Measurements from ENCODE around the gene DPP9.

DPP9 gene

DNA sequence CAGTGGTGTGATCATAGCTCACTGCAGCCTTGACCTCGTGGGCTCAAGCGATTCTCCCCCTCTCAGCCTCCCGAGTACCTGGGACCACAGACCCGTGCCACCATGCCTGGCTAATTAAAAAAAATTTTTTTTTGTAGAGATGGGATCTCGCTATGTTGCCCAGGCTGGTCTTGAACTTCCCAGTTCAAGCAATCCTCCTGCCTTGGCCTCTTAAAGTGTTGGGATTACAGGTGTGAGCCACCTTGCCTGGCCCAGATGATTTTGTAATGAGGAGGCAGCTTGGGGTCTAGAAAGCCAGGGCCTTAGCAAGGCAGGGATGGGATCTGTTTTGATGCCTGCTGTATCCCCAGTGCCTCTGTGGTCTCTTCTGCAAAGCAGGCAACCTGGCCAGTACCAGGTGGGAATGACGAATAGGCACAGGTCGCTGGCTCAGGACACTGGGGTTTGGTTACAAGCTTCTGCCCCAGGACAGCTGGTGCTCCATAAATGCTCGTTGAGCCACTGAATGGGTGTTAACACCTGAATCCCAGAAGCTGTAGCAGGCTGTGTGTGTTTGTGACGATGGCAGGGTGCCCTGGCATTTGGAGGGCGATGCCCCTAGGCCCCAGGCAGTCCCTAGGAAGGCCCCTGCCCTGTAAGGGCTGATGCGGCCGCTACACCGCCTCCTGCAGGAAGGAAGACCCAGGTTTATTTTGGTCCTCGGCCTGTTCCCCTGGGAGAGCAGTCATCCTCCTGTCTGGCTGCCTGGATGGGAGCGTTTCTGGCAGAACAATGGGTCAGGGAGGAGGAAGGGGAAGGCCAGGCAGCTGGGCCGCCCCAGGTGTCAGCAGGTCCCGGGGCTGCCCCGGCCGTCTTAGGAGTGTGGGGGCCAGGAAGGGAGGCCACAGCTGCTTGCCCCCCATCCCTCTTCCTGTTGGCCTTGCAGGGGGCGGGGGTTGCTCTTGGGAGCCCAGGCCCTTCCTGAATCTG lies 75.7 kb downstream of the DPP9 start:
- no peak for DNase-seq
- no peaks in the 10 kb centered on the region for H3K9me3 Mint-ChIP-seq
- no peaks in the 10 kb centered on the region for H3K27me3 Mint-ChIP-seq

DNA sequence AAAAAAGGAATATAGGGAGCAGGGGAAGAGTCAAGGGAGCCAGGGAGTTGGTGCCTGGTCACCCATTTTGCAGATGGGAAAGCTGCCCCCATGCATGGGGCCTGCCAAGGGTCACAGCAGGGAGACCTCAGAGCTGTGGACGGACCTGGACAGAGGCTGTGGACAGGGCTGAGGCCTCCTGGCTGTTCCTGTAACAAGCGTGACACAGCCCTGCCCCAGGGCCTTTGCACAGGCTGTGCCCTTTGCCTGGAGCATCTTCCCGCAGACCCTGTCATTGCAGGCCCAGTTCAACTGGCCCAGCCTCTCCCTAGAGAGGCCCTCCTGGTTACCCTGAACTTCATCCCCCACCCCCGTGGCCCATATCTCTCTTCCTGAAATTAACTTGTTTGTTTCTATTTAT lies 77.9 kb downstream of the DPP9 start:
- H3K4me1 Mint-ChIP-seq (ENCODE audit: low read depth in 2 of 2): peaks cover 8 to 18% of the 10 kb centered on the region in 2 donors
- H3K36me3 Mint-ChIP-seq (ENCODE audit: insufficient read depth): peaks cover 16% of the 10 kb centered on the region
- no peak for ATAC-seq (replicated peaks)
- no peaks in the 10 kb centered on the region for H3K9me3 Mint-ChIP-seq
- no peak for DNase-seq
- H3K27me3 Mint-ChIP-seq: no peaks in the 10 kb centered on the region
- H3K4me3 Mint-ChIP-seq: no peak overlapping the region
- no peak overlapping the region for H3K27ac Mint-ChIP-seq

More for the DNA sequence above, 75.7 kb downstream of the DPP9 start:
- Mint-ChIP-seq H3K4me1 (ENCODE audit: low read depth in 2 of 2) (peaks cover 8 to 13% of the 10 kb centered on the region in 2 donors), H3K4me3 (no peak overlapping the region), H3K36me3 (ENCODE audit: insufficient read depth) (peaks cover 21% of the 10 kb centered on the region), H3K27ac (peak overlapping the region in 1 of 2 donors; percentile 62)
- ATAC-seq (replicated peaks): no peak

DNA sequence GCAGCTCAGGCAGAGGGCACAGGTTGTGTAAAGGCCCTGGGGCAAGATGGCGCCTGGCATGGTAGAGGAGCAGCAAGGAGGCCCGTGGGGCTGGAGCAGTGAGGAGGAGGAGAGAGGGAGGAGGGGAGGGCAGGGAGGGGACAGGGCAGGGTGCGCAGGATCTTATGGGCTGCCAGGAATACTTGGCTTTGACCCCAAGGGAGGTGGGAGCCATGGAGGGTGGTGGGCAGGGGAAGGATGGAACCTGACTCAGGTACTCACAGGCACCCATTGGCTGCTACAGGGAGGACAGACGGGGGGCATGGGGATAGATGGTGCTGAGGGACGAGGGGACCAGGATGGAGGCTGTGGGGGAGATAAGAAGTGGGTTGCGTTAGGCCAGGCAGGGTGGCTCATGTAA lies 81.0 kb downstream of the DPP9 start:
- no peak overlapping the region for H3K4me3 Mint-ChIP-seq

GRCh38 chr19:4641132-4641531 lies 82.5 kb downstream of the DPP9 start:
- Mint-ChIP-seq H3K27me3 (no peaks in the 10 kb centered on the region), H3K4me1 (ENCODE audit: low read depth in 2 of 2) (peaks cover 16 to 17% of the 10 kb centered on the region in 2 donors), H3K27ac (no peak overlapping the region), H3K36me3 (ENCODE audit: insufficient read depth) (peaks cover 22% of the 10 kb centered on the region), H3K4me3 (no peak overlapping the region), H3K9me3 (no peaks in the 10 kb centered on the region)
- DNase-seq (no peak), ATAC-seq (replicated peaks) (no peak)

More for the DNA sequence above, 81.0 kb downstream of the DPP9 start:
- peaks cover 17 to 19% of the 10 kb centered on the region in 2 donors for H3K4me1 Mint-ChIP-seq (ENCODE audit: low read depth in 2 of 2)
- DNase-seq: no peak
- H3K27me3 Mint-ChIP-seq: no peaks in the 10 kb centered on the region
- peak overlapping the region; percentile 25 to 51 for H3K27ac Mint-ChIP-seq
- no peak for ATAC-seq (replicated peaks)
- no peaks in the 10 kb centered on the region for H3K9me3 Mint-ChIP-seq
- H3K36me3 Mint-ChIP-seq (ENCODE audit: insufficient read depth): peaks cover 19% of the 10 kb centered on the region

DNA sequence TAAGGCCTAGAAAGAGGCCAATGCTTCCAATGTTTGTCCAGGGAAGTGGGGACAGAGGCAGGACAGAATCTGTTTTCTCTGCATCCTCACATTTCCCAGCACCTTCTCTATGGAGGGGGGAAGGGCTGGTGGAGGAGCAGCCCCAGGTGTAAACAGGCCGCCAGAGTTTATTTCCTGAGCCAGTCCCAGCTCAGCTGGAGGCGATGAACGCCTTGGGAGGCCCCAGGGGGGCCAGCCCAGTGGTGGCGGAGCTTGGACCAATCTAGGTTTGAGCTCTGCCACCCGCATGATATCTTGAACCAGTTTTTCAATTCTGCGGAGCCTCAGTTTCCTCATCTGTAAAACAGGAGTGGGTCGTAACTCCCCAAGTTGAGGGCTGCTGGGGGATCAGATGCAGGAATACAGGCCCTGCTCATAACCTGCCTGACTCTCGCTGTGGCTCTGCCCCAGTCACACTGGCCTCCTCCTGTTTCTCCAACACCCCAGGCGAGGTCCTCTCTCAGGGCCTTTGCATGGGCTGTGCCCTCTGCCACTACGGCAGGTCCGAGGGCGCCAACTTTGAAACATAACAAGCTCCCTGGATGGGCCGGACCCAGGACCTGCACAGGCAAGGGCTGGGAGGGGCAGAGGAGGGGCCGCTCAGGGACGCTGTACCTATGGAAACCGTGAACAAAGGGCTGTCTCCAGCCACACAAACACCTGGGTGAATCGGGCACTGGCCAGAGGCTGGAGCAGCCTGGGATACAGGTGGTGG lies 83.2 kb downstream of the DPP9 start:
- Mint-ChIP-seq H3K4me3 (peak overlapping the region; percentile 85 to 95), H3K36me3 (ENCODE audit: insufficient read depth) (peaks cover 22% of the 10 kb centered on the region), H3K27me3 (no peaks in the 10 kb centered on the region), H3K9me3 (no peaks in the 10 kb centered on the region), H3K27ac (peak overlapping the region; percentile 51 to 99), H3K4me1 (ENCODE audit: low read depth in 2 of 2) (peaks cover 14 to 17% of the 10 kb centered on the region in 2 donors)
- ATAC-seq (replicated peaks) (no peak), DNase-seq (no peak)

DNA sequence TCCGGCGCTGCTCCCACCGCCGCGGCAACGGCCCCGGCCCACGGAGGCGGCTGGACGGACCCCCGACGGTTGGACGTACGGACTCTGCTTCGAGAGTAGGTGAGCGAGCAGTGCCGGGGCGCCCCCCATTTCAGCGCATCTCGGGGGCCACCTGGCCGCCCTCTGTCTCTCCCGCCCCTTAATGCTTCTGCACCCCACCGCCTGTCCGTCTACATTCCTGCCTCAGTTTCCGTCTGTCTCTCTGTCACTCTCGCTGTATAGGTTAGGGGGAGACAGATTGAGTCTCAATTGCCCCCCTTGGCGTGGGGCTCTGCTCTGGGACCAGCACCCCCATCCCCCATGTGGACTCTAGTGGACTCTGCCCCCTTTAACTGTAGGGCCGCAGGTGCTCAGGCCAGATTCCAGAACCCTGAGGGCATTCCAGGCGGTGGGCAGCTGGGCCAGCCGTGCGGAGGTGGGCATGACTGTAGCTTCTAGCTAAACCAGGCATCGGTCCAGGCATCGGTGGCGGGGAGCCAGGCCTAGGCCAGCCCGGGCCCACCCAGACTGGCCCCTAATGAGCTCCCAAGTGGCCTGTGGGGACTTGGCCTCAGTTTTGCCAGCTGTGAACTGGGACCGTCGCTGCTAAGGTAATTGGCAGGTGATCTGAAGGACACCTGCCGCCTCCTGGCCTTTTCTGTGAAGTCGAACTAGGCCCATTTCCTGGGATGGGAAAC lies 84.0 kb downstream of the DPP9 start:
- Mint-ChIP-seq H3K27me3 (no peaks in the 10 kb centered on the region), H3K9me3 (no peaks in the 10 kb centered on the region), H3K27ac (peak overlapping the region; percentile 99), H3K36me3 (ENCODE audit: insufficient read depth) (peaks cover 22% of the 10 kb centered on the region), H3K4me1 (ENCODE audit: low read depth in 2 of 2) (peaks cover 14 to 17% of the 10 kb centered on the region in 2 donors), H3K4me3 (peak overlapping the region; percentile 85 to 95)
- ATAC-seq (replicated peaks): peak; percentile 2
- DNase-seq: peak in 1 of 3 experiments; percentile 23

DNA sequence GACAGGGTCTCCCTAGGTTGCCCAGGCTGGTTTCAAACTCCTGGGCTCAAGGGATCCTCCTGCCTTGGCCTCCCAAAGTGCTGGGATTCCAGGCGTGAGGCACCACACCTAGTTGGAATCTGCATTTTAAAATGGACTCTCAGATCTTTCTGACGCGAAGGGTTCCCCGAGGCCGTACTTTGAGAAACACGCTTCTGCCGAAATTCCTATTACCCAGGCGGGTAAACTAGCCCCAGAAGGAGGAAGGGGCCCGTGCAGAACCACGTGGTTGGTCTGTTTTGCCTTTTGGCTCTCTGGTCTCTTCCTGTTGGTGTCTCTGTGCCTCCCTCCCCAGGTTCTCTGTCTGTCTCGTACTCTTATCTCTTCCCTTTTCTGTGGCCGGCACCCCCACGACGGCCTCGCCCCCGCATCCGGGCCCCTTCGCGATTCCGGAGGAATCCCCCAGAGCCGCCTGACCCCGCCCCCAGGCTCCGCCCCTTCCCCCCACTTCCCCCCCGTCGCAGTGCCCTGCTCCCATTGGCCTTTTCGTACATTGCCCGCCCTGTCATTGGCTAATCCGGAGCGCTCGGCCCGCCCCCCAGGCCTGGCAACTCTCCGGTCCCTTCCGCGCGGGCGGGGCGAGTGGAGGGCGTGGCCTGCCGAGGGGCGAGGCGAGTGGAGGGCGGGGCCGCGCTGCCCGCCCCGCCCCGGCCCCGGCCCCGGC lies 84.7 kb downstream of the DPP9 start, which contains the start of gene TNFAIP8L1:
Gene TNFAIP8L1 (plus strand): TSS at position 689 of the 703 bp plus-strand sequence. CDS start 12,354 bp downstream, outside the sequence.
- H3K27me3 Mint-ChIP-seq: no peaks in the 10 kb centered on the region
- H3K27ac Mint-ChIP-seq: peak within 1 kb of the TSS; percentile 99
- peak; percentile 99 to 100 (median 99) for DNase-seq
- H3K4me1 Mint-ChIP-seq (ENCODE audit: low read depth in 2 of 2): peaks cover 14 to 17% of the 10 kb centered on the region in 2 donors
- H3K4me3 Mint-ChIP-seq: peak within 1 kb of the TSS; percentile 85 to 95
- peaks cover 22% of the 10 kb centered on the region for H3K36me3 Mint-ChIP-seq (ENCODE audit: insufficient read depth)
- peak; percentile 89 for ATAC-seq (replicated peaks)
- no peaks in the 10 kb centered on the region for H3K9me3 Mint-ChIP-seq

DNA sequence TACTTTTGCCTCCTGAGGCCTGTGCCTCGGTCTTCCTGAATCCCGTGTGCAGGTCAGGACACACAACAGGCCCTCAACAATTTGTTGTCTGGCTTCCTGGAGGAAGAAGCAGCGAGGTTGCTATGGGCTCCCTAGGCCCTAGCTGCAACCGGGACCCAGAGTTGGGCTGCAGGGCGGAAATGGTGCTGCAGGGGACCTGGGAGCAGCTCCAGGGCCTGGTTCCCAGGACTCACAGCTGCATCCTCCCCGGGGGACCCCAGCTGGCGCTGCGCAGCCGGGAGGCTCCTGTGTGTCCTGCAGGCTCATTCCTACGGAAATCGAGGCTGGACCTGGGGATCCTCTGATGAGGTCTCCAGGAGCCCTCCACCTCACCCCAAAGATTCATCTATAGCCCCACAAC lies 85.3 kb downstream of the DPP9 start:
- H3K4me3 Mint-ChIP-seq: peak overlapping the region; percentile 85 to 95
- DNase-seq (no peak), ATAC-seq (replicated peaks) (no peak)
- peaks cover 16 to 22% of the 10 kb centered on the region in 2 donors for H3K4me1 Mint-ChIP-seq (ENCODE audit: low read depth in 2 of 2)
- H3K9me3 Mint-ChIP-seq: no peaks in the 10 kb centered on the region
- H3K27me3 Mint-ChIP-seq: no peaks in the 10 kb centered on the region
- H3K36me3 Mint-ChIP-seq (ENCODE audit: insufficient read depth): peaks cover 22% of the 10 kb centered on the region
- H3K27ac Mint-ChIP-seq: peak overlapping the region; percentile 99

DNA sequence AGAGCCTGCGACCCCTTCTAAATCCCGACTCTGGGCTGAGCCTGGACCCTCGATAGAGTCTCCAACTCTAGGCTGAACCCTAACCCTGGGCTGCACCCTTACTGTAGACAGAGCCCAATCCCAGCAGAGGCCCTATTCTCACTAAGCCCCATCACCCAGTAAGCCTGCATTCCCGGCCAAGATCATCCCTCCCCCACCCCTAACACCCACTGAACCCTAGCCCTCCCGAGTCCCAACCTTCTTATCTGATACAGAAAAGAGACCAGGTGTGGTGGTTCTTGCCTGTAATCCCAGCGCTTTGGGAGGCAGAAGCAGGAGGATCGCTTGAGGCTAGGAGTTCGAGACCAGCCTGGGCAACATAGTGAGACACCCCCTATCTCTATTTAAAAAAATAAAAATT lies 86.9 kb downstream of the DPP9 start:
- DNase-seq (no peak), ATAC-seq (replicated peaks) (no peak)
- Mint-ChIP-seq H3K4me1 (ENCODE audit: low read depth in 2 of 2) (peaks cover 14 to 23% of the 10 kb centered on the region in 2 donors), H3K27ac (peak overlapping the region in 1 of 2 donors; percentile 60), H3K27me3 (no peaks in the 10 kb centered on the region), H3K9me3 (no peaks in the 10 kb centered on the region), H3K36me3 (ENCODE audit: insufficient read depth) (peaks cover 23% of the 10 kb centered on the region), H3K4me3 (peak overlapping the region; percentile 37 to 55)

- Mint-ChIP-seq H3K4me1 (ENCODE audit: low read depth in 2 of 2) (peaks cover 14 to 23% of the 10 kb centered on the region in 2 donors), H3K36me3 (ENCODE audit: insufficient read depth) (peaks cover 23% of the 10 kb centered on the region), H3K27ac (peak overlapping the region in 1 of 2 donors; percentile 60), H3K27me3 (no peaks in the 10 kb centered on the region), H3K4me3 (peak overlapping the region; percentile 55 to 63), H3K9me3 (no peaks in the 10 kb centered on the region)
- DNase-seq (peak; percentile 70 to 76 (median 71)), ATAC-seq (replicated peaks) (peak; percentile 14)
Measured at GRCh38 chr19:4636151-4636717, 87.4 kb downstream of the DPP9 start.

- peaks cover 14 to 23% of the 10 kb centered on the region in 2 donors for H3K4me1 Mint-ChIP-seq (ENCODE audit: low read depth in 2 of 2)
- H3K27me3 Mint-ChIP-seq: no peaks in the 10 kb centered on the region
- H3K4me3 Mint-ChIP-seq: peak overlapping the region; percentile 42 to 63
- ATAC-seq (replicated peaks): no peak
- H3K36me3 Mint-ChIP-seq (ENCODE audit: insufficient read depth): peaks cover 23% of the 10 kb centered on the region
- no peak for DNase-seq
- H3K27ac Mint-ChIP-seq: no peak overlapping the region
- no peaks in the 10 kb centered on the region for H3K9me3 Mint-ChIP-seq
Measured at GRCh38 chr19:4635754-4636116, 87.9 kb downstream of the DPP9 start.
